ENCODE data around the gene ZDHHC17.

GRCh38 chr12:76871742-76872141 is 107.8 kb downstream of the ZDHHC17 start:
- no peak for TF ChIP-seq CTCF (IDR thresholded peaks at IDR 0.05; ENCODE audit: low read depth, low read length)
- no peak for TF ChIP-seq POLR2A (IDR thresholded peaks at IDR 0.05; ENCODE audit: extremely low read depth, insufficient read length)
- TF ChIP-seq MAX (IDR thresholded peaks at IDR 0.05; ENCODE audit: low read depth, low read length), result no peak
